ENCODE results near the gene UBE2N.

GRCh38 chr12:93451423-93452158 lies 9.8 kb upstream of the UBE2N start:
- TF ChIP-seq POLR2AphosphoS5 (IDR thresholded peaks at IDR 0.05; ENCODE audit: low read depth, low read length) (no peak), PAX5 (IDR thresholded peaks at IDR 0.05; ENCODE audit: insufficient read depth, low read length, severe bottlenecking) (no peak)

Data from GM12891 (cell line).